MM.1S (cell line): ENCODE data around the gene BNC1.

ENCODE experiments used
- DNase-seq: peaks from one replicate; pipeline ENCODE4 v3.0.0-alpha.2; 2015
- H2AFZ ChIP-seq: fragments of 300-600 bp; sonication (generic); 2 replicates; pipeline ENCODE4 v1.6.0; 2016; ENCODE audit warnings: antibody characterized with exemption, low read length
- H3F3A ChIP-seq: fragments of 300-600 bp; sonication (generic); 2 replicates; pipeline ENCODE4 v1.6.1; 2016; ENCODE audit warnings: mild to moderate bottlenecking, antibody characterized with exemption, low read length, moderate library complexity, mixed read lengths; ENCODE audit not compliant: insufficient read depth
- H3K27ac ChIP-seq: fragments of 300-600 bp; sonication (generic); 2 replicates; pipeline ENCODE4 v1.5.1; 2016; ENCODE audit warnings: mild to moderate bottlenecking, low read length
- H3K27me3 ChIP-seq: fragments of 300-600 bp; sonication (generic); replicated peaks from 2 replicates; pipeline ENCODE4 v1.6.0; 2016; ENCODE audit warnings: low read length; ENCODE audit not compliant: insufficient read depth
- H3K36me3 ChIP-seq: fragments of 300-600 bp; sonication (generic); replicated peaks from 2 replicates; pipeline ENCODE4 v1.6.1; 2016; ENCODE audit warnings: mild to moderate bottlenecking, low read length, mixed read lengths; ENCODE audit not compliant: insufficient read depth
- H3K4me1 ChIP-seq: fragments of 300-600 bp; sonication (generic); 2 replicates; pipeline ENCODE4 v1.6.1; 2016; ENCODE audit warnings: low read length, mixed read lengths
- H3K4me2 ChIP-seq: fragments of 300-600 bp; sonication (generic); 2 replicates; pipeline ENCODE4 v1.6.0; 2016; ENCODE audit warnings: low read depth, low read length
- H3K4me3 ChIP-seq: fragments of 300-600 bp; sonication (generic); 2 replicates; pipeline ENCODE4 v1.5.1; 2016; ENCODE audit warnings: low read length, mixed read lengths
- H3K79me2 ChIP-seq: fragments of 300-600 bp; sonication (generic); 2 replicates; pipeline ENCODE4 v1.6.1; 2016; ENCODE audit warnings: mixed run types, low read length, mixed read lengths
- H3K9ac ChIP-seq: fragments of 300-600 bp; sonication (generic); 2 replicates; pipeline ENCODE4 v1.6.1; 2016; ENCODE audit warnings: low read length, mixed read lengths
- H3K9me2 ChIP-seq: fragments of 300-600 bp; sonication (generic); replicated peaks from 2 replicates; pipeline ENCODE4 v1.6.1; 2016; ENCODE audit warnings: mild to moderate bottlenecking, low read length, mixed read lengths; ENCODE audit not compliant: insufficient read depth
- H3K9me3 ChIP-seq: fragments of 300-600 bp; sonication (generic); replicated peaks from 2 replicates; pipeline ENCODE4 v1.6.1; 2016; ENCODE audit warnings: mild to moderate bottlenecking, low read length, mixed read lengths; ENCODE audit not compliant: insufficient read depth
- H4K20me1 ChIP-seq: fragments of 300-600 bp; sonication (generic); 2 replicates; pipeline ENCODE4 v1.6.1; 2016; ENCODE audit warnings: mild to moderate bottlenecking, low read length, moderate library complexity, mixed read lengths; ENCODE audit not compliant: insufficient read depth
- CTCF ChIP-seq: fragments of 300-600 bp; sonication (generic); IDR thresholded peaks from 2 replicates; pipeline ENCODE4 v1.5.1; 2016; ENCODE audit warnings: antibody characterized with exemption, low read length, mixed read lengths
- EZH2 ChIP-seq: fragments of 300-600 bp; sonication (generic); optimal IDR thresholded peaks from 2 replicates; pipeline ENCODE3; 2017; ENCODE audit warnings: low read depth, mild to moderate bottlenecking, antibody characterized with exemption, low read length, mixed read lengths
- EZH2phosphoT487 ChIP-seq: fragments of 300-600 bp; sonication (generic); IDR thresholded peaks from 2 replicates; pipeline ENCODE4 v1.6.1; 2018; ENCODE audit warnings: antibody characterized with exemption, low read length

The BNC1 gene

DNA sequence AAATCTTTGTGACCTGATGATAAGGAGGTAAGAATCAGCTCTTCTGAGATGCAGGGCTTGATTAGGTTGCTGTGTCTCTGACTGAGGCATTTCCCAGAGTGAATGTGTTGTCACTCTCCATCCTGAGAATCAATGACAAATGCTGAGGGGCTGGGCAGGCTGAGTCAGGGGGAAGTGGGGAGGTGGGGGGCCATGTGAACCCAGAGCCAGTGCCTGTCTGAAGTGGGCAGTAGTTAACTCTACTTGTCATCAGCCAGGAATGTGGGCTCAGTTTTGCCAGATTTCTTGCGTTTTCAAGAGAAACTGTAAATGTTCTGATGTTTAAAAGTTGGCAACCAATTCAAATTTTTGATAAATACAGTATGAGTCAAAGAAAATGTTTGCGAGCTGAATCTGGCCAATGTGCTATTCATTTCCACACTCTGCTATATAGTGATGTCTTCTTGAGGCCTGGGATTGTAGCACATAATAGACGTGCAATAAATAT, 3.1 kb upstream of the BNC1 start:
- Histone ChIP-seq H3K79me2 (no peaks in the 10 kb centered on the region), H3F3A (no peaks in the 10 kb centered on the region), H3K9ac (no peak overlapping the region), H3K36me3 (no peaks in the 10 kb centered on the region), H3K9me2 (no peaks in the 10 kb centered on the region), H3K4me2 (no peak overlapping the region), H3K4me1 (no peaks in the 10 kb centered on the region), H3K9me3 (no peaks in the 10 kb centered on the region), H3K4me3 (no peak overlapping the region), H3K27me3 (no peaks in the 10 kb centered on the region), H3K27ac (no peak overlapping the region), H2AFZ (no peak overlapping the region), H4K20me1 (no peaks in the 10 kb centered on the region)
- DNase-seq, result no peak
- TF ChIP-seq EZH2phosphoT487 (no peak), CTCF (no peak), EZH2 (no peak)

DNA sequence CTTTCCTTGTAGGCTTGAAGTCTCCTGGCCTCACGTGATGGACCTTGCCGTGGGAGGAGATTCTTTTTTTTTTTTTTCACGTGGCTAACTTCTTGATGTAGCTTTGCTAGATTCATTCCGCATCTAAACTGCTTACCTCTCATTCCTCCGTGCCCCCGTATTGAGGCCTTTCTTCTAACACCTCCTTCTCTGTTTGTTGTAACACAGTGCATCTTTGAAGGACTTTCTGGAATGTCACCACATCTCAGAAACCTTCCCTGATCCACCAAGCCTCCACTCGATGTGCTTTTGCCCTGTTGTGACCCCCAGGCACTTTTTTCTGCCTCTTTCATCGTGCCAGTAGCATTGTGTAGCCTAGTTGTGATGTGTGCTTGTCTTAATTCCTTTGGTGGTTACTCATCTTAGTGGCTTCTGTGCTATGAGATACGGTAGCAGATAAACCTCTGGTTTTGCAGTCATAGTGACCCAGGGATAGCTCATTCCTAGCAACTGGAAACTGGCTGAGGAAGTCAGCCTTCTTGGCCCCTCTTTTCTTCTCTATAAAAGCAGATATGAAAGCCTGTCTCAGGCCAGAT, 1.6 kb upstream of the BNC1 start:
- Histone ChIP-seq H4K20me1 (no peaks in the 10 kb centered on the region), H3K27ac (no peak overlapping the region), H3K9me2 (no peaks in the 10 kb centered on the region), H3K79me2 (no peaks in the 10 kb centered on the region), H3K36me3 (no peaks in the 10 kb centered on the region), H3K4me1 (no peaks in the 10 kb centered on the region), H3K4me2 (no peak overlapping the region), H3K9ac (no peak overlapping the region), H2AFZ (no peak overlapping the region), H3K27me3 (no peaks in the 10 kb centered on the region), H3K9me3 (no peaks in the 10 kb centered on the region), H3K4me3 (no peak overlapping the region), H3F3A (no peaks in the 10 kb centered on the region)
- no peak for DNase-seq
- no peak for TF ChIP-seq EZH2phosphoT487
- TF ChIP-seq EZH2, result no peak
- no peak for TF ChIP-seq CTCF

DNA sequence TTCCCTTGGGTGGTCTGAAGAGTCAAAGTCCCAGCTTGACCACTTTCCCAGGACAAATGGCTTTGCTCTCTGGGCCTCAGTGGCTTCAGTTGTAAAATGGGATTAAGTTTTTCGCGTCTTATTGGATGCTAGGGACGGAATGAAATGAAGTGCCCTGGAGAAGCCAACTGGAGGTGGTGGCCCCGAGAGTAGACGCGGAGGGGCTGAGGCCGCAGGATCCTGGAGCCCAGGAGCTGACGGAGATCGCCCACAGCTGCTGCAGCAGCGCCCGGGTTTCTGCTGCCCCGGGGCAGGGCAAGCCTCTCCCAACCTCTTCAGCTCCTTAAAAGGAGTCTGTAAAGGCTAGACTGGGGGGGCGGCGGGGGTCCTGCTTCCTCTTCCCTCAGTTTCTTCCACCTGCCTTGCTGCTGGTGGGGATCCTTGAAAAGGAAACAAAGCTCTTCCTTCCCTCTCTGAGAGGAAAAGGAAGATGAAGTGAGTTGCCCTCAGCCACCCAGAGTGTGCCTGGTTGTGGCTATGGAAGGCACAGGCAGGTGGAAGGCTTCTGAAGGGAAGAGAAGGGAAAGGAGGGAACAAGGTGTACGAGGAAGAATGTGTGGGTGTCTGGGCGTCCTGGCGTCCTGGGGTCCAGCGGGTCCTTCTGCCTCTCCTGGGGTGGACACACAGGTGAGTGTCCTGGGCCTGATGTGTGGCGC, 967 bp upstream of the BNC1 start:
- no peaks in the 10 kb centered on the region for H3K9me3 ChIP-seq

More for the DNA sequence above, 967 bp upstream of the BNC1 start:
- Histone ChIP-seq H3K9me2 (no peaks in the 10 kb centered on the region), H3K4me1 (no peaks in the 10 kb centered on the region), H4K20me1 (no peaks in the 10 kb centered on the region), H3F3A (no peaks in the 10 kb centered on the region), H3K9ac (no peak overlapping the region), H3K4me3 (no peak overlapping the region), H3K36me3 (no peaks in the 10 kb centered on the region), H3K27ac (no peak overlapping the region), H3K27me3 (no peaks in the 10 kb centered on the region), H3K79me2 (no peaks in the 10 kb centered on the region), H3K4me2 (no peak overlapping the region), H2AFZ (no peak overlapping the region)
- DNase-seq, result no peak
- TF ChIP-seq EZH2phosphoT487 (no peak), CTCF (no peak)
